ENCODE measurements around the gene MUL1. TPM values are rescaled to one million over a fixed set of nuclear protein-coding genes. Genes with fewer than 3 reads are reported as not detected.

MUL1 gene
- total and polyA plus RNA-seq, 2 of the 8 experiments (the other 6 are each of a cell fraction or from before 2014, with no cell fraction given), result 16.4 to 20.8 TPM

- H4K5ac ChIP-seq (ENCODE audit: insufficient read length, low read depth, low read length), result no peak overlapping the region
- no peak overlapping the region for H3K4me2 ChIP-seq (ENCODE audit: insufficient read depth in 1 of 2, low read depth in 2 of 2, low read length in 2 of 2)
- FAIRE-seq (no peak), DNase-seq (ENCODE audit: low read depth in 1 of 2, low spot score in 2 of 2) (no peak)
- no peaks in the 10 kb centered on the region for H3K79me1 ChIP-seq (ENCODE audit: low read depth, low read length)
- H3K27me3 ChIP-seq (replicated peaks in 1 of 4; ENCODE audit: control insufficient read depth in 3 of 4, extremely low read depth in 1 of 4, insufficient read depth in 3 of 4, low read length in 3 of 4), result peaks cover 0 to 5% (median under 1%) of the 10 kb centered on the region in 4 experiments; a peak in 3 of 7 replicates
- H3K36me3 ChIP-seq (ENCODE audit: control insufficient read depth in 2 of 4, insufficient read depth in 4 of 4, low read length in 3 of 4), result no peaks in the 10 kb centered on the region
- H2AK5ac ChIP-seq (ENCODE audit: low read depth, low read length), result no peak overlapping the region
- H3K18ac ChIP-seq (ENCODE audit: extremely low read depth, low read length), result no peak overlapping the region
- H2BK15ac ChIP-seq (ENCODE audit: low read length), result no peak overlapping the region
- no peak overlapping the region for H3K27ac ChIP-seq (ENCODE audit: low read depth, low read length)
- no peak overlapping the region for H2BK20ac ChIP-seq (ENCODE audit: low read length)
- 79% methylated on average over 6 of the region's 6 CpGs; no CpG with 5 or more reads in 1 of the 2 experiments for WGBS, 2 experiments (ENCODE audit: extremely low coverage in 1 of 2, insufficient coverage in 1 of 2, insufficient read length in 1 of 2, insufficient replicate concordance in 2 of 2, low coverage in 1 of 2, low lambda C conversion rate in 2 of 2, missing lambda C conversion rate in 1 of 2)
- H4K20me1 ChIP-seq (replicated peaks in 1 of 2; ENCODE audit: control insufficient read depth in 1 of 2, insufficient read depth in 2 of 2, low read length in 2 of 2), result peaks cover 0 to 1% of the 10 kb centered on the region in 2 experiments
- CTCF ChIA-PET (ENCODE audit: partially characterized antibody), result interaction anchor here (0.9 to 1.7 kb wide), 7 partner anchors 25 to 192 kb away, joined by 3 to 7 read pairs (median 3); no protein-coding TSS in a partner anchor
- no peak overlapping the region for H3K56ac ChIP-seq (replicated peaks; ENCODE audit: insufficient read length, low read depth, low read length)
- H3K14ac ChIP-seq (ENCODE audit: insufficient read length), result no peak overlapping the region
- no peak overlapping the region for H3K4me3 ChIP-seq (ENCODE audit: extremely low read depth in 1 of 4, insufficient read depth in 2 of 4, low read depth in 3 of 4, low read length in 4 of 4)
- no peak overlapping the region for H4K91ac ChIP-seq (replicated peaks; ENCODE audit: insufficient read length, low read length)
- H3K4me1 ChIP-seq (replicated peaks in 1 of 4; ENCODE audit: control insufficient read depth in 3 of 4, insufficient read depth in 4 of 4, low read length in 3 of 4), result peaks cover 0 to 1% (median 0%) of the 10 kb centered on the region in 4 experiments; a peak in 1 of 7 replicates
- no peak overlapping the region for H4K8ac ChIP-seq (ENCODE audit: extremely low read depth, insufficient read depth, low read length)
- TF ChIP-seq CHD2 (IDR thresholded peaks at IDR 0.05; ENCODE audit: low read length) (no peak), CBX5 (IDR thresholded peaks at IDR 0.05; ENCODE audit: low read depth, low read length) (no peak), SP4 (IDR thresholded peaks at IDR 0.05; ENCODE audit: low read length) (no peak), TAF7 (optimal IDR thresholded peaks at IDR 0.05; ENCODE audit: borderline replicate concordance, low read depth, low read length) (no peak), RFX5 (IDR thresholded peaks at IDR 0.05; ENCODE audit: borderline replicate concordance, low read depth, low read length) (no peak), SP1 (IDR thresholded peaks at IDR 0.05; ENCODE audit: low read depth, low read length) (no peak), TEAD4 (IDR thresholded peaks at IDR 0.05; ENCODE audit: low read depth, low read length) (no peak), YY1 (IDR thresholded peaks at IDR 0.05; ENCODE audit: low read depth, low read length) (no peak), JUN (IDR thresholded peaks at IDR 0.05; ENCODE audit: low read depth, low read length) (no peak)
- no peak overlapping the region for H3K9ac ChIP-seq (replicated peaks in 1 of 4; ENCODE audit: extremely low read depth in 1 of 4, low read depth in 3 of 4, low read length in 3 of 4)
- H3K23me2 ChIP-seq (ENCODE audit: low read depth, low read length), result 0 out of 2 replicates have a peak, but pooled peaks cover 2% of the 10 kb centered on the region
- no peaks in the 10 kb centered on the region for H3K9me3 ChIP-seq (ENCODE audit: insufficient read depth in 2 of 2, low read depth in 1 of 2, low read length in 1 of 2)
- H2BK5ac ChIP-seq (ENCODE audit: low read depth, low read length), result no peak overlapping the region
- no peak overlapping the region for H2AFZ ChIP-seq (ENCODE audit: low read length)
- POLR2A ChIA-PET (ENCODE audit: partially characterized antibody), result no interaction called here
- H2BK120ac ChIP-seq (replicated peaks; ENCODE audit: low read depth, low read length), result no peak overlapping the region
- H3K79me2 ChIP-seq (ENCODE audit: control insufficient read depth in 1 of 2, insufficient read depth in 2 of 2, low read length in 2 of 2), result no peaks in the 10 kb centered on the region
- no peak overlapping the region for H3K4ac ChIP-seq (replicated peaks; ENCODE audit: insufficient read length, low read depth, low read length)
- H2BK12ac ChIP-seq (ENCODE audit: low read depth, low read length), result no peak overlapping the region
- H3K23ac ChIP-seq (ENCODE audit: insufficient read length), result no peak overlapping the region
Observed at GRCh38 chr1:20526267-20526666, 18.3 kb upstream of the MUL1 start.
